Stomach (tissue), 9 donors: ENCODE measurements around the gene ZMIZ1. TPM values are rescaled to one million over a fixed set of nuclear protein-coding genes. Genes with fewer than 3 reads are reported as not detected.

ENCODE experiments used
- DNase-seq, 2 donors: peaks; one replicate each; pipeline versions ENCODE4 v3.0.0 to v3.0.0-alpha.2; 2013 to 2019
- H3K27ac ChIP-seq, 5 donors: fragments of 200-600 bp in 4 of 5; sonication (generic) in 4 of 5; one replicate each; pipeline ENCODE4 v1.5.1; 2013 to 2019; ENCODE audit warnings: mild to moderate bottlenecking in 1 of 5, moderate library complexity in 1 of 5
- H3K27me3 ChIP-seq, 3 donors: fragments of 200-600 bp; sonication (generic); one replicate each; pipeline ENCODE4 v1.5.1; 2017 to 2019; ENCODE audit warnings: mixed run types in 1 of 3
- H3K36me3 ChIP-seq, 4 donors: fragments of 200-600 bp; sonication (generic); 1 replicate in 3 of 4; 2 replicates in 1 of 4; pipeline ENCODE4 v1.5.1; 2016 to 2019
- H3K4me1 ChIP-seq, 4 donors: fragments of 200-600 bp; sonication (generic); one replicate each; pipeline ENCODE4 v1.5.1; 2016 to 2019
- H3K4me3 ChIP-seq, 4 donors: fragments of 200-600 bp; sonication (generic) in 3 of 4; one replicate each; pipeline ENCODE4 v1.5.1; 2016 to 2019; ENCODE audit warnings: mild to moderate bottlenecking in 1 of 4
- H3K9me3 ChIP-seq, 4 donors: fragments of 200-600 bp; sonication (generic); one replicate each; pipeline ENCODE4 v1.5.1; 2016 to 2019
- CTCF ChIP-seq, 7 experiments: fragments of 450-650 bp in 4 of 7; fragments of 200-600 bp in 3 of 7; sonication (generic) in 3 of 7; IDR thresholded peaks; one replicate each; pipeline ENCODE4 v1.5.1; 2016 to 2019; ENCODE audit warnings: antibody characterized with exemption in 7 of 7, control low read depth in 2 of 7, mild to moderate bottlenecking in 1 of 7
- EP300 ChIP-seq: sonication (generic); formaldehyde crosslinking; IDR thresholded peaks from one replicate; pipeline ENCODE4 v1.6.1; 2017; ENCODE audit warnings: antibody characterized with exemption
- POLR2A ChIP-seq, 4 donors: fragments of 450-650 bp; IDR thresholded peaks; one replicate each; pipeline ENCODE4 v1.6.1; 2016; ENCODE audit warnings: antibody characterized with exemption in 4 of 4, control low read depth in 2 of 4, mild to moderate bottlenecking in 1 of 4, moderate library complexity in 1 of 4
- POLR2AphosphoS5 ChIP-seq, 3 donors: sonication (generic); formaldehyde crosslinking; IDR thresholded peaks; one replicate each; pipeline ENCODE4 v1.6.1; 2016; ENCODE audit warnings: antibody characterized with exemption in 3 of 3
- WGBS, 5 donors: extraction: QIAGEN DNeasy Blood & Tissue Kit in 3 of 5; methylation state at CpG; one replicate each; pipeline versions ENCODE4 v1.1.5 to v1.1.7; 2013 to 2018; 5-methylcytosine and 5-hydroxymethylcytosine counted together
- intact Hi-C: fragments of 100-400 bp; cut with DNase I; formaldehyde crosslinking; loops from one replicate; pipeline ENCODE4 v1.15.1; 2023; ENCODE audit warnings: low total_unique reads
- polyA plus RNA-seq, 3 donors: library from polyadenylated mRNA; stranded (reverse); fragments of 200-250 nt; gene quantifications; one replicate each; pipeline ENCODE4 v1.2.3, GENCODE V29; 2013
- total RNA-seq, 5 donors: library from RNA; depleted of rRNA; stranded (reverse); fragments of >200 nt; gene quantifications; one replicate each; pipeline versions ENCODE4 v1.1.0 to v1.2.3, GENCODE V29; 2014 to 2016
- donor health status: healthy with polysubstance abuse.
- donor health status: Bipolar disorder and iron deficiency.
- donor health status: healthy.

Gene ZMIZ1
- total and polyA plus RNA-seq, 8 donors = 17.7 to 103 (median 26.3) TPM

GRCh38 chr10:79152423-79152817 is 83.7 kb downstream of the ZMIZ1 start:
- Histone ChIP-seq H3K4me3 (no peak overlapping the region), H3K9me3 (no peaks in the 10 kb centered on the region), H3K4me1 (peaks cover 89 to 100% (median 99%) of the 10 kb centered on the region in 4 donors), H3K27ac (peak overlapping the region in 4 of 5 donors; percentile 86 to 91 (median 88)), H3K36me3 (peaks cover 0 to 19% (median 1%) of the 10 kb centered on the region in 4 donors), H3K27me3 (no peaks in the 10 kb centered on the region)
- intact Hi-C loops = no loop called here
- no peak for TF ChIP-seq EP300
- no peak for TF ChIP-seq CTCF (IDR thresholded peaks at IDR 0.05)
- TF ChIP-seq POLR2AphosphoS5 (IDR thresholded peaks at IDR 0.05) = no peak
- no peak for TF ChIP-seq POLR2A (IDR thresholded peaks at IDR 0.05)
- 55 to 76% (median 58%) methylated on average over 7 of the region's 7 CpGs for WGBS, 5 donors
- no peak for DNase-seq

- Histone ChIP-seq H3K27ac (peak overlapping the region; percentile 33 to 91 (median 86)), H3K27me3 (no peaks in the 10 kb centered on the region), H3K4me1 (peaks cover 89 to 100% (median 99%) of the 10 kb centered on the region in 4 donors), H3K36me3 (peaks cover 0 to 13% (median 1%) of the 10 kb centered on the region in 4 donors), H3K4me3 (no peak overlapping the region), H3K9me3 (no peaks in the 10 kb centered on the region)
- DNase-seq = no peak
- TF ChIP-seq POLR2A (IDR thresholded peaks at IDR 0.05) (no peak), POLR2AphosphoS5 (IDR thresholded peaks at IDR 0.05) (peak in 2 of 3 donors; percentile 12 to 28), EP300 (no peak), CTCF (IDR thresholded peaks at IDR 0.05) (no peak)
- WGBS, 5 donors = 64 to 85% (median 75%) methylated on average over 5 to 10 of the region's 10 CpGs
- intact Hi-C loops = no loop called here
Observed at GRCh38 chr10:79153745-79154144, 85.0 kb downstream of the ZMIZ1 start.

GRCh38 chr10:79155301-79156081 is 86.7 kb downstream of the ZMIZ1 start:
- no peak for DNase-seq

More at GRCh38 chr10:79155301-79156081, 86.7 kb downstream of the ZMIZ1 start:
- Histone ChIP-seq H3K4me3 (no peak overlapping the region), H3K27me3 (no peaks in the 10 kb centered on the region), H3K9me3 (no peaks in the 10 kb centered on the region), H3K36me3 (peaks cover 0 to 13% (median 1%) of the 10 kb centered on the region in 4 donors), H3K4me1 (peaks cover 89 to 100% (median 99%) of the 10 kb centered on the region in 4 donors), H3K27ac (peak overlapping the region; percentile 56 to 91 (median 86))
- TF ChIP-seq CTCF (IDR thresholded peaks at IDR 0.05) (no peak), POLR2AphosphoS5 (IDR thresholded peaks at IDR 0.05) (no peak), EP300 (no peak), POLR2A (IDR thresholded peaks at IDR 0.05) (no peak)
- WGBS, 5 donors = 64 to 70% (median 65%) methylated on average over 10 to 14 of the region's 14 CpGs
- intact Hi-C loops = no loop called here
